Astrocyte (in vitro differentiated cells and primary cell): ENCODE data around the gene HOXD11. TPM values are rescaled to one million over a fixed set of nuclear protein-coding genes. Genes with fewer than 3 reads are reported as not detected.
A peak's percentile ranks its signal among the peaks of the same experiment; 100 is the strongest.

Experiments
- DNase-seq: peaks from one replicate; pipeline ENCODE4 v3.0.0-alpha.2; 2010; ENCODE audit warnings: low read depth
- FAIRE-seq: peaks from 2 replicates; lab custom pipeline; 2011; peaks lifted over from hg19 to GRCh38; lab: Jason Lieb, UNC
- H2AFZ ChIP-seq: 2 replicates; pipeline ENCODE4 v1.6.0; 2012; ENCODE audit warnings: low read depth, low read length, inconsistent platforms
- H3K27ac ChIP-seq: 2 replicates; pipeline ENCODE4 v1.5.1; 2011; ENCODE audit warnings: low read depth, low read length, inconsistent platforms
- H3K27me3 ChIP-seq: 2 replicates; pipeline ENCODE4 v1.6.0; 2011; ENCODE audit warnings: low read length, inconsistent platforms; ENCODE audit not compliant: insufficient read depth
- H3K36me3 ChIP-seq: 2 replicates; pipeline ENCODE4 v1.5.1; 2011; ENCODE audit warnings: low read length, inconsistent platforms; ENCODE audit not compliant: insufficient read depth
- H3K4me1 ChIP-seq: 2 replicates; pipeline ENCODE4 v1.5.1; 2011; ENCODE audit warnings: low read length, inconsistent platforms; ENCODE audit not compliant: insufficient read depth
- H3K4me2 ChIP-seq: 2 replicates; pipeline ENCODE4 v1.6.0; 2012; ENCODE audit warnings: low read length, inconsistent platforms
- H3K4me3 ChIP-seq: 2 replicates; pipeline ENCODE4 v1.5.1; 2011; ENCODE audit warnings: low read depth, mild to moderate bottlenecking, low read length, inconsistent platforms; ENCODE audit not compliant: insufficient read depth
- H3K79me2 ChIP-seq: 2 replicates; pipeline ENCODE4 v1.6.0; 2012; ENCODE audit warnings: mild to moderate bottlenecking, low read length, inconsistent platforms; ENCODE audit not compliant: insufficient read depth
- H3K9ac ChIP-seq: 2 replicates; pipeline ENCODE4 v1.6.0; 2012; ENCODE audit warnings: mild to moderate bottlenecking, low read length, inconsistent platforms
- H3K9me3 ChIP-seq: 2 replicates; pipeline ENCODE4 v1.5.1; 2012; ENCODE audit warnings: low read depth, mild to moderate bottlenecking, low read length, inconsistent platforms; ENCODE audit not compliant: insufficient read depth
- H4K20me1 ChIP-seq: 2 replicates; pipeline ENCODE4 v1.6.0; 2012; ENCODE audit warnings: low read length, inconsistent platforms; ENCODE audit not compliant: insufficient read depth
- H3K27ac Mint-ChIP-seq: one replicate; pipeline ENCODE4 v1.8.0; 2021; ENCODE audit warnings: mild to moderate bottlenecking, mixed read lengths; ENCODE audit not compliant: unreplicated experiment
- H3K27me3 Mint-ChIP-seq: one replicate; pipeline ENCODE4 v1.8.0; 2021; ENCODE audit warnings: low read depth, mixed read lengths; ENCODE audit not compliant: unreplicated experiment
- H3K36me3 Mint-ChIP-seq: one replicate; pipeline ENCODE4 v1.8.0; 2021; ENCODE audit warnings: low read depth, mixed read lengths; ENCODE audit not compliant: unreplicated experiment
- H3K4me1 Mint-ChIP-seq: one replicate; pipeline ENCODE4 v1.8.0; 2021; ENCODE audit warnings: low read depth, mixed read lengths; ENCODE audit not compliant: unreplicated experiment
- H3K4me3 Mint-ChIP-seq: one replicate; pipeline ENCODE4 v1.8.0; 2021; ENCODE audit warnings: mild to moderate bottlenecking, moderate library complexity, mixed read lengths; ENCODE audit not compliant: unreplicated experiment
- H3K9me3 Mint-ChIP-seq: one replicate; pipeline ENCODE4 v1.8.0; 2021; ENCODE audit warnings: mild to moderate bottlenecking, mixed read lengths; ENCODE audit not compliant: unreplicated experiment
- EZH2 ChIP-seq: IDR thresholded peaks from 2 replicates; pipeline ENCODE4 v1.6.1; 2012; ENCODE audit warnings: mild to moderate bottlenecking, low read length, inconsistent platforms; ENCODE audit not compliant: insufficient read depth
- total RNA-seq: library from RNA; stranded (reverse); gene quantifications from 2 replicates; pipeline ENCODE4 v1.2.1, GENCODE V29; 2021
- TF ChIP-seq, protein P1 (sequence below): IDR thresholded peaks from 2 replicates; pipeline ENCODE4 v1.5.1; 2011; ENCODE audit warnings: low read depth, mild to moderate bottlenecking, inconsistent platforms, low read length, moderate library complexity; ENCODE audit not compliant: insufficient read depth

HOXD11 gene
- total RNA-seq, 1 donor from 2014 or later, result not detected

DNA sequence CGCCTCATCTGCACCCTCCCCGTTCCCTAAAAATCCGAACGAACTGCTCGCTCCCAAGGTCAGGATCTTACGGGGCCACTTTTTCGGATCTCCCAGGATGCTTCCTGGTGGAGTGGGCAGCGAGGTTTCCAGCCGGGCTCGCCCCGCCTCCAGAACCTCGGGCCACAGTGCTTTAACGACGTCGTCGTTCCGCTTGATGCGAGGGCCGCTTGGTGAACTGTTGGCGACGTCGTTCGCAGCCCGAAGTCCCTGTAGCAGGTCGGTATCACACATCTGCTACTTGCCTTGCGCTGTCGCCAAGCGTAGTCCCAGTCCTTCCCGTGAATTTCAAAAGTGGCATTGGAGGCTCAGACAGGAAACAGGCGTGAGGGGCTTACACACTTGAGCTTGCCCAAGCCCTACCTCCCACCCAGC, 38.7 kb upstream of the HOXD11 start:
- no peak overlapping the region for H3K4me3 ChIP-seq
- Mint-ChIP-seq H3K36me3 (no peaks in the 10 kb centered on the region), H3K27me3 (peaks cover 90% of the 10 kb centered on the region), H3K4me3 (no peak overlapping the region), H3K27ac (no peak overlapping the region), H3K9me3 (peaks cover 21% of the 10 kb centered on the region), H3K4me1 (no peaks in the 10 kb centered on the region)
- DNase-seq, result no peak
- H3K79me2 ChIP-seq, result no peaks in the 10 kb centered on the region
- peak overlapping the region; percentile 18 for H2AFZ ChIP-seq
- TF ChIP-seq EZH2, result peak; percentile 3
- TF ChIP-seq, protein P1, sequence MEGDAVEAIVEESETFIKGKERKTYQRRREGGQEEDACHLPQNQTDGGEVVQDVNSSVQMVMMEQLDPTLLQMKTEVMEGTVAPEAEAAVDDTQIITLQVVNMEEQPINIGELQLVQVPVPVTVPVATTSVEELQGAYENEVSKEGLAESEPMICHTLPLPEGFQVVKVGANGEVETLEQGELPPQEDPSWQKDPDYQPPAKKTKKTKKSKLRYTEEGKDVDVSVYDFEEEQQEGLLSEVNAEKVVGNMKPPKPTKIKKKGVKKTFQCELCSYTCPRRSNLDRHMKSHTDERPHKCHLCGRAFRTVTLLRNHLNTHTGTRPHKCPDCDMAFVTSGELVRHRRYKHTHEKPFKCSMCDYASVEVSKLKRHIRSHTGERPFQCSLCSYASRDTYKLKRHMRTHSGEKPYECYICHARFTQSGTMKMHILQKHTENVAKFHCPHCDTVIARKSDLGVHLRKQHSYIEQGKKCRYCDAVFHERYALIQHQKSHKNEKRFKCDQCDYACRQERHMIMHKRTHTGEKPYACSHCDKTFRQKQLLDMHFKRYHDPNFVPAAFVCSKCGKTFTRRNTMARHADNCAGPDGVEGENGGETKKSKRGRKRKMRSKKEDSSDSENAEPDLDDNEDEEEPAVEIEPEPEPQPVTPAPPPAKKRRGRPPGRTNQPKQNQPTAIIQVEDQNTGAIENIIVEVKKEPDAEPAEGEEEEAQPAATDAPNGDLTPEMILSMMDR, result no peak
- no peak overlapping the region for H3K9ac ChIP-seq
- no peaks in the 10 kb centered on the region for H3K36me3 ChIP-seq
- H3K27ac ChIP-seq, result no peak overlapping the region
- H3K4me1 ChIP-seq, result peaks cover 6% of the 10 kb centered on the region
- peak overlapping the region; percentile 33 for H3K4me2 ChIP-seq
- peaks cover 10% of the 10 kb centered on the region for H3K9me3 ChIP-seq
- H4K20me1 ChIP-seq, result no peaks in the 10 kb centered on the region
- H3K27me3 ChIP-seq, result peaks cover 90% of the 10 kb centered on the region
- FAIRE-seq, result no peak

- Histone ChIP-seq H3K36me3 (no peaks in the 10 kb centered on the region), H3K27me3 (peaks cover 97% of the 10 kb centered on the region), H3K4me1 (peaks cover 6% of the 10 kb centered on the region), H3K79me2 (no peaks in the 10 kb centered on the region), H3K27ac (no peak overlapping the region), H4K20me1 (no peaks in the 10 kb centered on the region), H3K9me3 (peaks cover 10% of the 10 kb centered on the region), H3K4me3 (no peak overlapping the region), H3K9ac (no peak overlapping the region), H3K4me2 (no peak overlapping the region), H2AFZ (no peak overlapping the region)
- no peak overlapping the region for H3K27ac Mint-ChIP-seq
- no peak overlapping the region for H3K4me3 Mint-ChIP-seq
- H3K36me3 Mint-ChIP-seq, result no peaks in the 10 kb centered on the region
- no peaks in the 10 kb centered on the region for H3K4me1 Mint-ChIP-seq
- no peak for DNase-seq
- H3K9me3 Mint-ChIP-seq, result peaks cover 22% of the 10 kb centered on the region
- no peak for FAIRE-seq
- TF ChIP-seq, protein P1, result no peak
- peak; percentile 72 for TF ChIP-seq EZH2
- peaks cover 92% of the 10 kb centered on the region for H3K27me3 Mint-ChIP-seq
These were observed 35.5 kb upstream of the HOXD11 start for GRCh38 chr2:176071330-176072291.

DNA sequence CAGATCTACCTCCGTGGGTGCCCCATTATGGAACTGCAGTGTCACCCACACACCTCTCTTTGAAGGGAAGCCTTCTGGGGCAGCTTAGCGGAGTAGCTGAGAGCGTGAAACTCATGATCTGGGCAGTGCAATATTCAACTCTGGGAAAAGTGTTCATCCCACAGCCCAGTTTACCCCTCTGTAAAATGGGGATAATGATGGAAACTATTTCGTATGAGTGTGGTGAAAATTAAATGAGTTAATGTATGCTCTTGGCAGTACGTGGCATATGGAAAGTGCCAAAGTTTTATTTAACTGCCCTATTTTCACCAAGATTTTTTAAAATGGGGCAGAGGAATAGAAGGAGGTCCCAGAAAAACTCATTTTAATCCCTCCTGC, 34.8 kb upstream of the HOXD11 start:
- Mint-ChIP-seq H3K36me3 (no peaks in the 10 kb centered on the region), H3K9me3 (peaks cover 23% of the 10 kb centered on the region), H3K27ac (no peak overlapping the region), H3K4me1 (no peaks in the 10 kb centered on the region), H3K27me3 (peaks cover 96% of the 10 kb centered on the region), H3K4me3 (no peak overlapping the region)
- H3K4me2 ChIP-seq, result no peak overlapping the region
- no peak for FAIRE-seq
- no peaks in the 10 kb centered on the region for H4K20me1 ChIP-seq
- H3K9ac ChIP-seq, result no peak overlapping the region
- no peaks in the 10 kb centered on the region for H3K36me3 ChIP-seq
- peaks cover 10% of the 10 kb centered on the region for H3K9me3 ChIP-seq
- TF ChIP-seq EZH2, result peak; percentile 31
- TF ChIP-seq, protein P1, result no peak
- H3K27me3 ChIP-seq, result peaks cover 97% of the 10 kb centered on the region
- H3K4me1 ChIP-seq, result peaks cover 4% of the 10 kb centered on the region
- H3K27ac ChIP-seq, result no peak overlapping the region
- no peak overlapping the region for H3K4me3 ChIP-seq
- H2AFZ ChIP-seq, result no peak overlapping the region
- H3K79me2 ChIP-seq, result no peaks in the 10 kb centered on the region
- DNase-seq, result no peak
